T-helper 22 cell (primary cell): Measurements from ENCODE around the gene LARGE2.
A peak's percentile ranks its signal among the peaks of the same experiment; 100 is the strongest.

Source experiments
- DNase-seq: peaks from one replicate; pipeline ENCODE4 v3.0.0-alpha.2; 2020; ENCODE audit warnings: low read depth

Gene LARGE2

DNA sequence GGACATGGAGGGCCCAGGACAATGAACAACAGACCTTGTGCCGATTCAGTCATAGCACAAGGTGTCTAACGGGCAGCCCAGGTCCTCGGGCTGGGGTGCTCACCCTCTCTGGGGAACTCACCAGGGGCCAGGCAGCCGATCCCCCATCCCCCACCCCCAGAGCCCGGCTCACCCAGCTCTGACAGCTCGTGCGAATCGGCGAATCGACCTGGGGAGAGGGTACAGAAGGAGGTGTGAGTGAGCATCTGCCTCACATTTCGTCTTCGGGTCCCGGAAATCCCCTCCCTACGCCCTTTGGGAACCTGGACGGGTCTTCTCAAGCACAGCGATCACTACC is 5.2 kb upstream of the LARGE2 start:
- DNase-seq, result no peak

DNA sequence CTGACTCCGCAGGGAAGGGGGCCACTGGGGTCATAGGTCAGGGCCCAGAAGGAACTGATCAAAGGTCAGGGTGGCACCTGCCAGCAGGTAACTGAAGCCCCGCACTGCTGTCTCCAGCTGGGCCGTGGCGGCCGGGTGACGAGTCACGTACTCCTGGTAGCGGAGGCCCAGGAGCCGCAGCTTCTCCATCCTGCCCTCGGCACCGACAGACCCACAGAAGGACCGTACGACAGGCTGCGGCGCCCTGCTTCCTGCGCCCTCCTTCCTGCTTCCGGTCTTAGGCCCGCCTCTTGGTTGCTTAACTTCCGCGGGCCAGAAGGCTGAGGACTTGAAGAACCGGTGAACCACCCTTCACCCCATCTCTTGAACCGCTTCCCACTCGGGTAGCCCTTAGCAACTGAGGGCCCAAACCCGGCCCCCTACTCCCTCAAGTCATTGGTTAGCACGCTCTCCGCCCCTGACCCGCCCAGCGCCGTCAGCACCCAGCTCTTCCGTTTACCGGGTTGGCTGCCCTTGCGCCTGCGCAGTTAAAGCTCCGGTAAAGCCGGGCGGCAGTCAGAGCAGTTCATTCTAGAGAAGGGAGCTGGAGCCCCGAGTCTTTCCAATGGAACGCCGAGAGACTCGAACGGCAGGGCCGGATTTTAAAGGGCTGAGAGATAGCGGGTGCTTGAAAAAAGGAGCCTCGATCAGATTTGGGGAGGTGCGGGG is 4.7 kb upstream of the LARGE2 start, which contains the start of gene PEX16:
Gene PEX16, minus strand, starts transcription at position 255 of the 708 bp plus-strand sequence. Its CDS starts 66 bp downstream, at position 189.
- peak; percentile 96 for DNase-seq

DNA sequence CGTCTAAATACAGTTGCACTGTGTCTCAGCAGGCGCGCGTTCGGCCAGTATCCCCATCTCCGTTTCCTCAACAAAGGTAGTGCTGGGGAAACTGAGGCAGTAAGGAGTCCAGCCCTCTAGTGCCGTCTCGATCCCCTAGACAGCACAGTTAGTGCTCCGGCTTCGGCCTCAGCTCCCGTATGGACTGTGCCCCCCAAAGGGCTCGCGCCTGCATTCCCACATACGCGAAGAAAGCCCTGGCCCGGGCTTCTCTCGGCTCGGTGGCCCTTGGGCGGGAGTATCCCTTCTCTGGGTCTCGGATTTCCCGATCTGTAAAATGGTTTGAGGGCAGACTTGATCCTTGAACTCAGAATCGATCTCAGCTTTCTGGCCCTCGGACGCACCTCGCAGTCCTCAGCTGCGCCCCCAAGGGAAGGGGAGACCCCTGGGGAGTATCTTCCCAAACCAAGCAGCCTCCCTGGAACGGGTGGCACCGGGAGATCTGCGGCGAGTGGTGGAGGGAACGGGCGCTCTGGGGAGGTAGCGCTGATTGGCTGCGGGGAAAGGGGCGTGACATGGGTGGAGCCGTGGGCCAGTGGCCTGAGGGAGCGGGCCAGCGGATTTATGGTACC is 4.0 kb upstream of the LARGE2 start:
- DNase-seq, result peak; percentile 53

DNA sequence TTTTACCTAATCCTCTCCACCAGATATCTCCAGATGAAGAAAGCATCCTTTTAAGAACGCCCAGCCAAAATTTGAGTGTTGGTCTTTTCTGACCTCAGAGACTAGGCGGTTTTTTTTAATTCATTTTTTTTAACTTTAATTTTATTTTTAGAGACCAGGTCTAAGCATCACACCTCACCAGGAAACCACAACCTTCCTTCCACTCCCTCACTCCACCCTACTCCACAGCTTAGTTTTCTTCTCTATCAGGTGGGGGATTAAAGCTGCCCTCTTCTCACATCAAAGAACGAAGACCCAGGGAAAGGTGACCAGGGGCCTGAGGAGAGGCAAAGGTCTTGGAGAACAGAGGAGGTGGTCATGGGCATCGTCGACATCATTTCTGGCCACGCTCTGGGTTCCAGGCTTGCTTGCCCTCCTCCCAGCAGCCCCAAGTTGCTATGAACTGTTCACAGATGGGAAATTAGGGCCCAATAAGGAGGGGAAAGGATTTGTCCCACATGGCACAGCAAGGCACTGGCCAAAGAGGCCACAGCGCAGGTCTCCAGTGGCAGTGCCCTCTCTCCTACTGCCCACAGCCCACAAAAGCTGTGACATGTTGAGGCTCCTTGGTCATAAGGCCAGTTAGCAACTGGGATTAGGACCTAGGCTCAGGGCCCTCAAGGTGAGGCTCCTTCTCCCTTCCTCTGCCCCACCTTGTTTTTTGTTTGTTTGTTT is 3.3 kb upstream of the LARGE2 start:
- no peak for DNase-seq

DNA sequence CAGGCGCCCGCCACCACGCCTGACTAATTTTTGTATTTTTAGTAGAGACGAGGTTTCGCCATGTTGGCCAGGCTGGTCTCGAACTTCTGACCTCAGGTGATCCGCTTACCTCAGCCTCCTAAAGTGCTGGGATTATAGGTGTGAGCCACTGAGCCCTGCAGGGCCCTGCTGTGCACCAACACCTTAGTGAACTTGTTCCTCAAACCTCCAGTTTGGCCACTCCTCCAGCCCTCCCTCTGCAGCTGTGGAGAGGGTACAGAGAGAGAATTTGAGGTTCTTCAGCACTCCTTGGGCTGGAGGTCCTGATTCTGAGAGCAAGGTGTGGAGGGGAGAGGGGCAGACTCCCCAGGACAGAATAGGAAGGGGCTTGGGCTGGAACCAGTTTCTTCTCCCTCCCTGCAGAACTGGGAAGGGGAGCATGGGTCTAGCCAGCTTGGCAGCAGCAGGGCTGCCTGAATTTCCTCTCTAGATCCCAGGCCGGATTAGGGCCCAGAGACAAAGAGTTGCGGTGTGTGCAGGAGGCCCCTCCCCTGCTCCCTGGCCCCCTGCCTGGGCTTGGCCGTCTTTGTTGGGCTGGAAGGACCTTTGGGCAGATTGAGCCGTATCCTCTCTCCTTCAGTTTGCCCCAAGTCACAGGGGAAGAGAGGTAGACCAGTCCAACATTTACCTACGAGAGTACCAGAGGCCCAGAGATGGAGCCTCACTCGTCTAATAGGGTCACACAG is 2.5 kb upstream of the LARGE2 start:
- DNase-seq, result no peak

DNA sequence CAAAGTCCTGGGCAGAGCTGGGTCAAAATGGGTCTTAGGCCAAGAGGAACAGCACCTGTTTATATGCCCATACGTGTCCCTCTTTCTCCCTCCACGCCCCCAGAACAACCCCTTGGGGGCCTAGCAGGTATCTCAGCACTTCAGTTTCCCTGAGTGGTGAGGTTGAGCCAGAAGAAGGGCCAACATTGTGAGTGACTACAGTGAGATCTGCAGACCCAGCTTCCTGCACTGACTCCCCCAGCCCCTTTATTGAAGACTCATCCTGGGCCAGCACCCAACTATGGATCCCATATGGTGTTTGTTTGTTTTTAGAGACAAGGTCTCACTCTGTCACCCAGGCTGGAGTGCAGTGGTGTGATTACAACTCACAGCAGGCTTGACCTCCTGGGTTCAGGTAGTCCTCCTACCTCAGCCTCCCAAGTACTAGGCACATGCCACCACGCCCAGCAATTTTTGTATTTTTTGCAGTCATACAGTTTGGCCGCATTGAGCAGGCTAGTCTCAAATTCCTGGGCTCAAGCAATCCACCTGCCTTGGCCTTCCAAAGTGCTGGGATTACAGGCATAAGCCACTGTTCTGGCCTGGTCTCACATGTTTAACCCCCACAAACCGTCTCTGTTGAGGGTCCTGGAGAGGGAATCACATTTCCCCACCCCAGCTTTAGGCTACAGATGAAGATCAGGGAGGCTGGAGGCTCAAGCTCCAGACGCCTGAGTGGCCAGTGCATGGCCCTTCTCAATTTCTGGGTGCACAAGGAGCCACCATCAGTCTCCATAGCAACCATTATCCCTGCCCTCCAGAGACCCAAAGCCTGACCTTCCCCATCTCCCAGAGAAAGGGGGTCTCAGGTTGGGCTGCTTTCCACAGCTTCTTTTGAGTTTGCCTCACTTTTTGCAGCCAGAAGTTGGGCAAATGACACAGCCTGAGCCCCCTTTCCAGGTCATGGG is 1.7 kb upstream of the LARGE2 start:
- DNase-seq, result no peak

DNA sequence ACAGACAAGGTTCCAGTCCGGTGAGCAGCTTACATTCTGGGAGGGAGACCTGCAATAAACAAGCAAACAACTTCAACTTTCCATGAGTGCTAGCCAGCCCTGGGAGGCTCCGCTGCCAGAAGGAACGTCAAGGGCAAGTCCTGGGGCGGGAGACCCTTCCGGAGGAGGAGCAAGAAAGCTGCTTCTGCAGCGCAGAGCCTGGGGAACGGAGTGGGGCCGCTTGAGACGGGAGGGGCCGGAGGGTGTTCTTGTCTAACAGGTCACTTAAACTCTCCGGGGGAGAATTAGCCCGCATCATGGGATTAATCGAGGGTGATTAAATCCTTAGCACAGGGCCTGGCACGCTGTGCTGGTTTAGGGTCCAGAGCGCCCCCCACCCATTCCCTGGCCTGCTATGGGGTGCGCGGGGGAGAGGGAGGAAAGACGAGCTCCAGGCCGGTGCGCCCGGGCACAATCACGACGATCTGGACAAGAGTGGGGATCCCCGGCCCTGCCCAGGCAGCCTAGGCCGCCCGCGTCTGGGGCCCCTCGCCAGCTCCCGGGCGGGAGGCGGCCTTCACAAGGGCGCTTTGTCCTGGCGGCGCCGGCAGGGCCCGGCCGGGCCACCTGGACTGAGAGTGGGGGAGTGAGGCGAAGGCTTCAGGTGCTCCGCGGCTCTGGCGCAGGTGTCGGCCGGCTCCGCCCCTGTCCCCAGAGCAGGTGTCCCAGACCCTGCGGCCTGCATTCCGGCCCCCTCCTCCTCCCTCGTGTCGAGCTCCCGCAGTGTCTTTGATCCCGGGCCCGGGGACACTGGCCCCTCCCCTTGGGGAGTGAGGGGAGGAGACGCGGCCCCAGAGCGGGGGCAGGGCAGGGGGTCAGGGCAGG is 663 bp upstream of the LARGE2 start:
- DNase-seq, result no peak

DNA sequence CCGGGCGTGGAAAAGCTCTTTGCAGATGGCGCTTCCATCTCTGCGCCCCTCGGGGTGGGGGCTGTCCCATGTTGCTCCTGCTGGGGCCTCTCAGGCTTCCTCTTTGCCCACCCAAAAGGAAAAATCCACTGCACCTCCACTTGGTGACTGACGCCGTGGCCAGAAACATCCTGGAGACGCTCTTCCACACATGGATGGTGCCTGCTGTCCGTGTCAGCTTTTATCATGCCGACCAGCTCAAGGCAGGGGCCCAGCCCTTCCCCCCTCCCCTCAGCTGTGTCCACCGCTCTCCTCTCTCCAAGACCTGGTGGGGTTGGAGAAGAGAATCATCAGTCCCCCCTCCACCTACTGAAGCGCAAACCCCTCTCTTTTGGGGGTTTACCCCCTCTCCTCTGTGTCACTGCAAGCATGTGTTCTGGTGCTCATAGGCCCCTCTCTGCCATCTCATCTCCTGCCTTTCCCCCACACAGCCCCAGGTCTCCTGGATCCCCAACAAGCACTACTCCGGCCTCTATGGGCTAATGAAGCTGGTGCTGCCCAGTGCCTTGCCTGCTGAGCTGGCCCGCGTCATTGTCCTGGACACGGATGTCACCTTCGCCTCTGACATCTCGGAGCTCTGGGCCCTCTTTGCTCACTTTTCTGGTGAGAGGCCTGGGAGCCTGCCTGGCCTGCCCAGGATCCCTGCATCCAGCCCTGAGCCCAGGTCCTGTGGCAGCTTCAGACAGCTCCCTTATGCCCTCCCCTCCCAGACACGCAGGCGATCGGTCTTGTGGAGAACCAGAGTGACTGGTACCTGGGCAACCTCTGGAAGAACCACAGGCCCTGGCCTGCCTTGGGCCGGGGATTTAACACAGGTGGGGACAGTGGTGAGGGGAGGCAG is 1.8 kb downstream of the LARGE2 start:
- DNase-seq, result no peak

DNA sequence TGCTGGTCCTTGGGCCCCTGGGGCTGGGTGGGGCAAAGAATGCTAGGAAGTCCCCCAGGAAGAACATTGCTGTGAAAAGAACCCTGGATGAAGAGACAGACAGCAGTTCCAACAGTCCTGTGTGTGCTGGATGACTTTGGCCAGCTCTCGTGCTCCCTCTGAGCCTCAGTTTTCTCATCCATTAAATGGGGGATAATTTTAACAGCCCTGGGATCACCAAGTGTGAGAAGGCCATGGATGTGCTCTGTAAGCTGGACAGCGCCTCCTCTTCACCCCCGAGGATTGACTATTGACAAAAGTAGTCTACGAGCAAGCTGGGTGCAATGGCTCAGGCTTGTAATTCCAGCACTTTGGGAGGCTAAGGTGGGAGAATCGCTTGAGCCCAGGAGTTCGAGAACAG is 2.5 kb downstream of the LARGE2 start:
- DNase-seq, result no peak

DNA sequence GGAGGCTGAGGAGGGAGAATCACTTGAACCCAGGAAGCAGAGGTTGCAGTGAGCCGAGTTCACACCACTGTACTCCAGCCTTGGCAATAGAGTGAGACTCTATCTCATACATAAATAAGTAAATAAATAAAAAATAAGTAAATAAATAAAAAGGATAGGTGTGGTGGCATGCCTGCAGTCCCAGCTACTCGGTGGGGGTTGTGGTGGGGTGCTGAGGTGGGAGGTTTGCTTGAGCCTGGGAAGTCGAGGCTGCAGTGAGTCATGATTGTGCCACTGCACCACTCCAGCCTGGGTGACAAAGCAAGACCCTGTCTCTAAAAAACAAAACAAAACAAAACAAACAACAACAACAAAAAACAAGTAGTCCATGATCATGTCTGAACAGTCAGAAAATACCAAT is 3.1 kb downstream of the LARGE2 start:
- DNase-seq, result no peak

DNA sequence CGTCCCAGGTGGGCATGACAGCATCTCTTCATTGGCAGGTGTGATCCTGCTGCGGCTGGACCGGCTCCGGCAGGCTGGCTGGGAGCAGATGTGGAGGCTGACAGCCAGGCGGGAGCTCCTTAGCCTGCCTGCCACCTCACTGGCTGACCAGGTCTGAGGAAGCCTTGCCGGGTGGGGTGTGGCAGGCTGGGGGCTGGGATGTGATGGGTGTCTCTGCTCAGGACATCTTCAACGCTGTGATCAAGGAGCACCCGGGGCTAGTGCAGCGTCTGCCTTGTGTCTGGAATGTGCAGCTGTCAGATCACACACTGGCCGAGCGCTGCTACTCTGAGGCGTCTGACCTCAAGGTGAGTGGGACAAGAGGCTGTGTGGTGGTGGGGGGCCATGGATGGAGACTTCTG is 3.5 kb downstream of the LARGE2 start:
- DNase-seq, result no peak

DNA sequence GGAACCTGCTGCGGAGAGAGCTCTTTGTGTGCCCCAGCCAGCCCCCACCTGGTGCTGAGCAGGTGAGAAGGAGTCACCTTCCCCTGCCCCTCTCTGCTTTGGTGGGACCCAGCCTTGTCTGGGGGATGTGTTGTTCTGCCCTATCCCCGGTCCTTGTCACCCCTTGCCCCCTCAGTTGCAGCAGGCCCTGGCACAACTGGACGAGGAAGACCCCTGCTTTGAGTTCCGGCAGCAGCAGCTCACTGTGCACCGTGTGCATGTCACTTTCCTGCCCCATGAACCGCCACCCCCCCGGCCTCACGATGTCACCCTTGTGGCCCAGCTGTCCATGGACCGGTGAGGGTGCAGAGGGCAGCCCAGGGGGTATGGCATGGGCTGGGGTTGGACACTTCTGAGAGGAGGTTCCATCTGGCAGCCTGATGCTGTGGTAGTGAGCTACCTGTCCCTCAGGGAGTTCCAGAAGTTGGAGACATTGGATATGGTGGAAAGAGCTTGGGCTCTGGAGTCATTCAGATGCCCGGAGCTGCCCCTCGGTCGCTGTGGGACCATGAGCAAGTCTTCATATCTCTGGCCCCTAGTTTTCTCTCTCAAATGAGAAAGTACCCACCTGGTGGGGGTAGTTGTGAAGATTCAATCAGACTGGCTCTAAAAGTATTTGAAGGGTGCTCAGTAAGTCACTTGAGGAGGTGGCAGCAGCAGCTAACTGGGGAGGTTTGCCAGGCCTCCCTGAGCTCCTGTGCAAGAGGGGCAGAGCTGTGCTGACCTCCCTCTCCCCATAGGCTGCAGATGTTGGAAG is 4.3 kb downstream of the LARGE2 start:
- no peak for DNase-seq

DNA sequence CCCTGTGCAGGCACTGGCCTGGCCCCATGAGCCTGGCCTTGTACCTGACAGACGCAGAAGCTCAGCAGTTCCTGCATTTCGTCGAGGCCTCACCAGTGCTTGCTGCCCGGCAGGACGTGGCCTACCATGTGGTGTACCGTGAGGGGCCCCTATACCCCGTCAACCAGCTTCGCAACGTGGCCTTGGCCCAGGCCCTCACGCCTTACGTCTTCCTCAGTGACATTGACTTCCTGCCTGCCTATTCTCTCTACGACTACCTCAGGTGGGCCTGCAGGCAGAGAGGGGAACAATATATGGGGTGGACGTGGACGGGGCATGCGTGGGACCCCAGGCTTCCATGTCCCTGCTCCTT is 4.9 kb downstream of the LARGE2 start:
- DNase-seq, result no peak

DNA sequence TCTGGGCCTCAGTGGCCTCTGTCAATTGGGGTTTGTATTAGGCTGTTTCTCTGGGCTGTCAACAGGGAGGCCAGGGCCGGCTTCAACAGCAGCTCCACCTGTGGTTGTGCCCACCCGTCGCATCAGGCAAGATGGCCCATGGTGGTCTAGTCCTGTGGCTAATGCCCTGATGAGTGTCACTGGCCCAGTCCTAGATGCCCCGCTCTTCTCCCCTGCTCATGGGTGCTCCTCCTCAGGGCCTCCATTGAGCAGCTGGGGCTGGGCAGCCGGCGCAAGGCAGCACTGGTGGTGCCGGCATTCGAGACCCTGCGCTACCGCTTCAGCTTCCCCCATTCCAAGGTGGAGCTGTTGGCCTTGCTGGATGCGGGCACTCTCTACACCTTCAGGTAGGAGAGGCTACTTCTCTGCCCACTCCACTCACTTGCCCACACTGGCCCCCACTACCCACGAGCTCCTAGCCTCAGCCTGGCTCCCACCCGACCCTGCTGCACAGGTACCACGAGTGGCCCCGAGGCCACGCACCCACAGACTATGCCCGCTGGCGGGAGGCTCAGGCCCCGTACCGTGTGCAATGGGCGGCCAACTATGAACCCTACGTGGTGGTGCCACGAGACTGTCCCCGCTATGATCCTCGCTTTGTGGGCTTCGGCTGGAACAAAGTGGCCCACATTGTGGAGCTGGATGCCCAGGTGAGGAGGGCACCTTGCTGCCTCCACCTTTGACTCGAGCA is 5.4 kb downstream of the LARGE2 start:
- DNase-seq, result no peak

DNA sequence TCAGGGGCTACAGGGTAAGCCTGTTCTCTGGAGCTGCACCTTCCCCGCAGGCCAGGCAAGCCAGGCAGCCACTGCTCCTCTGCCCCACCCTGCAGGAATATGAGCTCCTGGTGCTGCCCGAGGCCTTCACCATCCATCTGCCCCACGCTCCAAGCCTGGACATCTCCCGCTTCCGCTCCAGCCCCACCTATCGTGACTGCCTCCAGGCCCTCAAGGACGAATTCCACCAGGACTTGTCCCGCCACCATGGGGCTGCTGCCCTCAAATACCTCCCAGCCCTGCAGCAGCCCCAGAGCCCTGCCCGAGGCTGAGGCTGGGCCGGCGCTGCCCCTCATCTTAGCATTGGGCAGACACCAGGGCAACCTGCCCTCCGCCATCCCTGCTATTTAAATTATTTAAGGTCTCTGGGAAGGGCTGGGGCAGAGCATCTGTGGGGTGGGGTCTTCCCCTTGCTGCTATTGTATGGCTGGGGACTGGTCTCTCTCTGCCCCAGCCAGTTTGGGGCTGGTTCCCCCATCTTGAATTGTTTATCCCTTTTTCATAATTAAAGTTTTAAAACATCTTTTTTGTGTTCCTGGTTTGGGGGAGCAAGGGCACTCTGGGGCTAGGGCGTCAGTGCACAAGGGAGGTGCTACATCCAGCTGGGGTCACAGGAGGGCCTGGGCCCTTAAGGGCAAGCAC is 6.2 kb downstream of the LARGE2 start:
- DNase-seq, result no peak

DNA sequence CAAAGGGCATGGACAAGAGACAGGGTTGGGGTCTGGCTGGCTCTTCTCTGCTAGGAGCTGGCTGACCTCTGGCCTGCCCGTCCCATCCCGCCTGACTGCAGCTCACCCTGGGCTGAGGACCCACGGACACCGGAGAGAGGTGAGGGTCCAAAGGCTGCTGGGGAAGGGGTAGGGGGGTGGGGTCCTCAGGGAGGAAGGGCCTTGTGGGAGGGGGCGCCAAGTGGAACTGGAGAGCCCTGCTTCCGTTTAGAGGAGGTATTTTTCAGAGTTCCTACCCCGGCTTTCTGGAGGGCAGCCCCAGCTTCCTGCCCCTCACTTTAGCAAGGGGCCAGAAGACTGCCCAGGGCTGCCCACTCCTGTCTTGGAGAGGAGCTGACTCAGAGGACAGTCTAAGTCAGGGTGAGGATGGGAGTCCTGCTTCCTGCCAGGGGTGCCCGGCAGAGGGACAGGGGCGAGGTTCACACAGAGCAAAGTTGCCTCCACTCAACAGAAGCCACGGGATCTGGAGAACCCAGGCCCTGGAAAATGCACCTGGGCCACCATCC is 7.1 kb downstream of the LARGE2 start:
- no peak for DNase-seq
